Stimulated activated CD4-positive, alpha-beta T cell treated with anti-CD3 and anti-CD28 coated beads, Interleukin-1b, Interleukin-23, amount 100 ng/mL, for 1 hour (primary cell): ENCODE data around the gene CTSZ.
"Not testable (repeated sequence)": the region's sequence is repeated elsewhere in the genome, so short reads cannot be mapped to it uniquely, and the experiment has no call there.

Source experiments
- DNase-seq, 2 donors: peaks; one replicate each; pipeline ENCODE4 v3.0.0-alpha.2; 2020; ENCODE audit warnings: low read depth in 2 of 2

CTSZ gene

GRCh38 chr20:58996226-58996611 lies 10.8 kb downstream of the CTSZ start:
- DNase-seq: no peak

GRCh38 chr20:58995461-58996225 lies 11.4 kb downstream of the CTSZ start:
- DNase-seq: no peak

GRCh38 chr20:58994390-58995159 lies 12.5 kb downstream of the CTSZ start:
- DNase-seq: no peak

- no peak for DNase-seq
Observed at GRCh38 chr20:58993332-58994248, 13.5 kb downstream of the CTSZ start.

GRCh38 chr20:58992911-58993310 lies 14.1 kb downstream of the CTSZ start:
- no peak for DNase-seq

GRCh38 chr20:58991715-58992114 lies 15.3 kb downstream of the CTSZ start:
- no peak for DNase-seq

- DNase-seq: no peak
Observed at GRCh38 chr20:58990651-58991445, 16.2 kb downstream of the CTSZ start.

GRCh38 chr20:58989196-58989595 lies 17.9 kb downstream of the CTSZ start:
- no peak for DNase-seq

GRCh38 chr20:58988565-58988882 lies 18.5 kb downstream of the CTSZ start:
- no peak for DNase-seq

GRCh38 chr20:58987790-58988564 lies 19.1 kb downstream of the CTSZ start:
- no peak for DNase-seq

GRCh38 chr20:58986968-58987517 lies 20.0 kb downstream of the CTSZ start:
- DNase-seq: no peak

GRCh38 chr20:58986286-58986967 lies 20.6 kb downstream of the CTSZ start:
- no peak for DNase-seq

- DNase-seq: no peak
Observed at GRCh38 chr20:58985656-58986055, 21.4 kb downstream of the CTSZ start.

GRCh38 chr20:58984691-58985090 lies 22.4 kb downstream of the CTSZ start:
- DNase-seq: no peak

- not testable (repeated sequence) for DNase-seq
Observed at GRCh38 chr20:58983115-58983468, 24.0 kb downstream of the CTSZ start.

- DNase-seq: no peak
Observed at GRCh38 chr20:58982406-58983114, 24.5 kb downstream of the CTSZ start.

GRCh38 chr20:58981628-58982364 lies 25.3 kb downstream of the CTSZ start:
- no peak for DNase-seq
